Activated CD8-positive, alpha-beta memory T cell treated with anti-CD3 and anti-CD28 coated beads, Interleukin-2, amount 50 U/mL, for 1 hour (primary cell): ENCODE data around the gene TTC16.
"Not testable (repeated sequence)": the region's sequence is repeated elsewhere in the genome, so short reads cannot be mapped to it uniquely, and the experiment has no call there.

ENCODE experiments used
- DNase-seq: peaks from one replicate; pipeline ENCODE4 v3.0.0-alpha.2; 2020; ENCODE audit errors: extremely low read depth

Gene TTC16

DNA sequence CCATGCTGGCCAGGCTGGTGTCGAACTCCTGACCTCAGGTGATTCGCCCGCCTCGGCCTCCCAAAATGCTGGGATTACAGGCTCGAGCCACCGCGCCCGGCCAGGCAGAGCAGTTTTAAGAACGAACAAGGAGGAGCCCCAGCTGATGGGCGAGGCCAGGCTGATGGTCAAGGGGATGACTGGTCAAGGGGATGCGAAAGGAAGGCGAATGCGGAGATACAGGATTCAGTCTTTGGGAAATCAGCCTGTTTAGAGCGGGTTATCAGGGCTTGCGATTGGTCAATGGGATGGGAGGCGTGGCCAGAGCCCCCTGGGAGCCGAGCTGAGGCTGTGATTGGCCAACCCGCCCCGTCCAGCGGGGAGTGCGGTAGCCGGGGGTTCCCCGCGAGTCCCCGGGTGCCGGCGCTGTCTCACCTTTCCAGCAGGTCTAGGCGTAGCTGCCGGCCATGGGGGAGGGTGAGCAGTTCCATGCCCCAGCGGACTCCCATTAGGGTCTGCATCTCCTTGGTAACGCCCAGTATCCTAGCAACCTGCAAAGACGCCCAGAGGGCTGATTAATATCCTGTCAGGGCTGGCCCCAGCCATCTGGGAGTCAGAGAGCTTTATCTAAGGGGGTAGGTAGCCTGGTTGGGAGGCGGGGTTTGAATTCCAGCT is 26.7 kb downstream of the TTC16 start:
- DNase-seq = no peak

DNA sequence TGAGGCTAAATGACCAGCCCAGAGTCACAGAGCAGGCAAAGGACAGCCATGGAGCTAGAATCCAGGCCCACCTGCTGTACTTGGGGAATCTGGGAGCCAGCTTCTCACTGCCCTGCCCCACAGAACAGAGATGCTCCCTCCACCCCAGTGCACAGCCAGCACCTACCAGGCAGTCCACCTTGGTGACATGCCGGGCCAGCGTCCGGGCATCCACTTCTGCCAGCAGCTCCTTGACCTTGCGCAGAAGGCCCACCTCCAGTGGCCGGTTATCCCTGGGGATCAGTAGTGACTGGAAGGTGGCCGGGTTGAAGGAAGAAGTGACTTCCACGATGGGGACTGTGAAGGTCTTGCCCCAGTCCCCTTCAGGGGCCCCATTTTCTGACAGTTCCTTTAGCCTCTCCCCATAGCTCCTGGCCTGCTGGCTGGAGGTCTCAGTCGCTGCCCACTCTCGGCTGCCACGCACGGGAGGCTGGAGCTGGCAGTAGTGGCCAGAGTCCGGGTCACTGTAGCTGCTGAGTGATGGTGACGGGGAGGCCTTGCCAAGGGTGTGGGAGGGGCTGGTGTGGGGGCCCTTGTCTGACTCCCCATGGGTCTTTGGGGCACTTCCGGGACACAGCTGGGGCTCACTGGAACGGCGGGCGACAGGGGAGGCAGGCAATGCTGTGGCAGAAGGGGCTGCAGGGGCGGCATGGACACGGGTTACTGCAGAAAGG is 28.7 kb downstream of the TTC16 start:
- no peak for DNase-seq

DNA sequence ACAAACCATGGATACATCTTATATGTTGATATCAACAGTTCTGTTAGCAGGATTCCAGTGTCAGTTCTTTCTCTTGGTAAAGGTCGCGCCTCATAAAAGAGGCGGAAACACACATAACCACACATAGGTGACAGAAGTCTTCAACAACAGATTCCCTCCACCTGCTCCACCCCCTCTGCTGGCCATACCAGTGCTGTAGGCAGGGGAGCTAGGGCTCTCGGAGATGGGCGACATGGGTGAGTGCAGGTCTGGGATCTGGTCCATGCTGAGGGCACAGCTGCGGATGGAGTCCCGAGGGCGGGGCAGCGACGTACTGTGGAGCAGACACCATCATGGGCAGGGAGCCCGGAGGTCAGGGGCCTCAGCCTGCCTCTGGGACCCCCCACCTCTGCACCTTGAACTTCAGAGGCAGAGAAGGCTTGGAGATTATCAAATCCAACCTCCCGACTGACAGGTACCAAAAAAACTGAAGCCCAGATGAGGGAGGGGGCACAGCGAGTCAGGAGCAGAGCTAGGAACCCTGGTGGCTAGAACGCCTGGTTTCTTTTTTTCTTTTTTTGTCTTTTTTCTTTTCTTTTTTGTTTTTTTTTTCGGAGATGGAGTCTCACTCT is 31.2 kb downstream of the TTC16 start:
- DNase-seq = no peak

DNA sequence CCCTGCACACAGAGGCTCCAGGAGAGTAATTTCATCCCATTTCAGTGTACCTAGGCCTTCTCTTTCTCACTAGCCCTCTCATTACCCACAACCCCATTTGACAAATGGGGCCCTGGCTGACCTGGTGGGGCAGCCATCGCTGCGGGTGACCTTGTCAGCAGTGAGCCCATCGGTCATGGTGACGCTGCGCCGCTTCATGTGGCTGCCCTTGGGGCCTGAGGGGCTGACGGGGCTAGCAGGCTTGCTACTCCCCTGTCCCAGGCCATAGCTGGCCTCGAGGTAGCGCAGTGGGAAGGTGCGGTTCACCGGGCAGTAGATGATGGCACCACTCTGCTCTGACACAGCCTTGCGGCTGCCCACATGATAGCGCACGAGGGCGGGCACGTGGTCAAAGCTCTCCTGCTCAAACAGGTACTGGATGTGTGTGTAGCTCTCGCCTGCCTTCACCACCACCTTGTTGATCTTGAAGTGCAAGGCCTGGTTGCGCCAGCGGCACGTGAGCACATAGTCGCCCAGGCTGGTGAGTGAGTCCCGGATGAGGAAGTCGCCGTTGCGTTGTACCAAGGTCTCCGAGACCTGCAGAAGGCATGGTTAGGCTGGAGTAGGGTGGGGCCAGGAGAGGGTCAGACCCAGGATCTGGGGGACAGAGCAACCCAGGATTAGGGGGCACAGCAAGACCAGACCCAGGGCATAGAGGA is 33.4 kb downstream of the TTC16 start:
- DNase-seq = no peak

DNA sequence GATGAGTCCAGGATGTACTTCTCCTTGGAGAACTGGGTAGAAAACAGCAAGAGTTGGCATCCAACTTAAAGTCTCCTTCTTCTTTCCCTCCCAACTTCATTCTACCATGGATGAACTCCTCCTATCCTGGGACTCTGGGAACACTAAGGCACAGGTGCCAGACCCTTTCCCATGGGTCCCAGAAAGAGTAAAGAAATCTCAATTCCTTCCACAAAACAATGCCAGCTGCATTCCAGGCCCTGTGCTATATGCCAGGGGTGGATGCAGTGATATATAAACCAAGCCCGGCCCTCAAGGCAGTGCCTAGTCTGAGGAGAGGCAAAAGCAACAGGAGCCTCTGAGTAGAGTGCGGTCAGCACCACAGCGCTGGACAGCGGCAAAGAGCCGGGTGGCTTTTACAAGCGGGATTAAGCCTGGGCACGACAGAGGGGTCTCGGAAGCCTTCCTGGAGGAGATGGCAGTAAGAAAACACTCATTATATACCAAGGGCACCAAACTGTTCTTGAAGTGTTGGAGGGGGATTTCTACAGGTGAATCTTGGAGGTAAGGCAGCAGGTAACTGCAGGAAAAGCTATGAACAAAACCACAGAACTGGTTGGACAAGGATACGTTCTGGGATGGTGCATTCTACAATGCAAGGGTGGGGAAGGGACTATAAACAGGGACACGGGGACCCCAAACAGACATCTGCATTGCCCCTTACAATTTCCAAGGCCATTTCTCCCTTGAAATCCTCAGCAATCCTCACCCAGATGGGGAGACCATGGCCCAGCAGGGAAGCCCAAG is 35.6 kb downstream of the TTC16 start:
- DNase-seq = no peak

DNA sequence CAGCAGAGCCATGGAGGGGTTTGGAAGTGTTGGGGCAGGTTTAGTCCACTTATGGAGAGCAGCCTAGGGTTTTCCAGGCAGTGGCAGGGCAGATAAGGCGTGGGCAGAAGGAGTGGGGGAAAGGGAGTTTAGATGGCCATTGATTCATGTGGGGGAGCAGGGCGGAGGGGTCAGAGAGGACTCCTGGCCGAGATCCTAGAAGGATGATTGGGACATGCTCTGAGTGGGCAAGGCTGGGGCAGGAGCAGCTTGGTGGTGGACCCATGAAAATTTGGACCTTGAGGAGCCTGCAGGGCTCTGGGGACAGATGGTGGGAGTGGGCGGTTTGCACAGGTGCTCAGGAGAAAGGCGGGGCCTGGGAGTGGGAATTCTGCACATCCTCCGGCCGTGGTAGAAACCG is 37.3 kb downstream of the TTC16 start:
- no peak for DNase-seq

DNA sequence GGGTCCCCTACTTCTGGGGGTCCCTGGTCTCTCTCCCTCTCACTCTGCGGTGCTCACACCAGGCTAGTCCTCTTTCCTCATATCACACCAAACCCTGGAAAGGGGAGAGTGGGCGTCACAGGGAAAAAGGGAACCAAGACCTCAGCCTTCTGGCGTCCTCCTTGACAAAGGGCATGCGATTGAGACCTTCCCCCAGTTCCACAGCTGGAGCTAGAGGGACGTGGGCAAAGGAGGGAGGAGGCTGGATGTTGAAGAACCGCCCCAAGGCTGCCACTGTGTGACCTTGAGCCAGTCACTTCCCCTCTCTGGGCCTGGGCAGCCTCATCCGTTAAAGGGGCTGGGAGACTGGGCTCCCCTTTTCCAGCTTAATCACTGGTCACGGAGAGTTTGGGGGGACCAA is 37.7 kb downstream of the TTC16 start:
- no peak for DNase-seq

DNA sequence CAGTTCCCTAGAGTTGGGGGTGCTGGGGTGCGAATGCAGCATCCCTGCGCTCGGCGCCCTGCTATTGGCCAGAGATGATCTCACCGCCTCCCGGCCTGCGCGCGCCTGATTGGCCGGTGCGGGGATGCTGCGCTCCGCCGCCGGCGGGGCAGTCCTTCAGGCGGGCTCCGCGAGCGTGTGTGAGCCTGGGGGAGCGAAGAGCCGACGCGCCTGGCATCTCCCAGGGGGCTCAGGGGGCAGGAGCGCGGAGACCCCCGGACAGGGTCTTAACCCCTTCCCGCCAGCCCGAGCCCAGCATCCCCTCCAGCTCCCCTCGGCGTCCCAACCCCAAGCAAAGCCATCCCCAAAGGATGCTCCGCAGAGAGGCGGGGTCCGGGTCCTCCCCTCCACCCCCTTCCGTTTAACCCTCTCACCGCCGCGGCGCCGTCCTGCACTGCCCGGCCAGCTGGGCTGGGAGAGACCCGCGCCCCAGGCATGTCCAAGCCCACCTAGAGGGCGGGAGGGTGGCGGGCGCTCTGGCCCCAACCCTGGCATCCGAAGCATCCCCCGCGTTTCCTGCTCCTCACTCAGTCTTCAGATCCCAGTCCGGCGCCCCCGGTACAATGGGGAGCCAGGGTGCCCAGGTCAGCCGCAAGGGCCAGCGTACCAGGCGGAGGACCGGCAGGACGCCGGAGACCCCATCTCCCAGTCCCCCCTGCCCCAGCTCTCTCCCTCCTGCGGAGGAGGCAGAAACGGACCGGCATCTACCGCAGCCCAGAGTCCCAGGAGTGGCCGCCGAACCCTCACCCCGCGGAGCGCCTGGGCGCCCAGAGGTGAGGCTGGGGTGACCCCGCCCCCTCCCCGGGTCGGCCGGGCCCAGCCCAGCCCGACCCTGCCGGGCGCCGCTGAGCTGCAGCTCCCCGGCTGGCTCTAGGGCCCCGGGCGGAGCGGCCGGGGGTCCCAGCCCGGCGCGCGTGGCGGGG is 38.5 kb downstream of the TTC16 start:
- DNase-seq = no peak

DNA sequence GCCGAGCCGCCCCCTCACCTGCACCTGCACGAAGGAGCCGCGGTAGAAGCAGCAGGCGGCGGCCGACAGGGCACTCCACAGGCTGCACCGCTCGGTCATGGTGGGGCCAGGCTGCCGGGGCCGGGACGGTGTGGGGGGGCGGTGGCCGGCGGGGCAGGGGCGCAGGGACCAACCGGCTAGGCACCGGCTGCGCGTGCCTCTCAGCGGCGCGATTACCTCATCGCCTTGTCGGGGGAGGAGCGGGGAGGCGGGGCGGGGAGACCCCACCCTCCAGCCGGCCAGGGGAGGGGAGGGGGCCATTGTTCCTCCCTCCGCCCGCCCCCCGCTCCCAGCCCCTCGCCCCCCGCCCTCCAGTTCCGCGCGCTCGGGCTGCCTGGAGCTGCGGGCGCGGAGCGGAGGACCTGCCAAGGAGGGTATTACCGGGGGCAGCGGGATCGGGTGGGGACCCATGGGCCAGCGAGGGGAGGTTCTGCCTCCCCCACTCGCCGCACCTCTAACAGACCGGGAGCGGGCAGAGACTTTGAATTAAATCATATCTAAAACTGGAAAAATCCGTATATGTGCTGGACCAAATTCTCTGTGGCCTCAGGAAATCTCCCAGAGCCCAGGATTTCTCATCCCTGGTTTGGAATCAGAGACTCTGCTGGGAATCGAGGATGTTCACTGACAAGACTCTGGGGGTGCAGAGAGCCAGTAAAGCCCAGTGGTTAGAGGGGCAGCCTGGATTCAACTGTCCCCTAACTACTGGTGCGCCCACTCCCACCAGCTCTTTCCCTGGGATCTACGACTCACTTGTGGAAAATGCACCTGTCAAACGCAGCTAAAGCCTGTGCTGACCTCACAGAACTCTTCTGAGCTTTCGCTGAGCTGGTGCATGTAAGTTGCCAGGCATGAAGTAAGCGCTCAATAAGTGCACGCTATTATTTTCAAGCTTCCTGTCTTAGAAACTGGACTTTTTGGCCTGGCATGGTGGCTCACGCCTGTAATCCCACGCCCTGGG is 39.5 kb downstream of the TTC16 start:
- DNase-seq = no peak

DNA sequence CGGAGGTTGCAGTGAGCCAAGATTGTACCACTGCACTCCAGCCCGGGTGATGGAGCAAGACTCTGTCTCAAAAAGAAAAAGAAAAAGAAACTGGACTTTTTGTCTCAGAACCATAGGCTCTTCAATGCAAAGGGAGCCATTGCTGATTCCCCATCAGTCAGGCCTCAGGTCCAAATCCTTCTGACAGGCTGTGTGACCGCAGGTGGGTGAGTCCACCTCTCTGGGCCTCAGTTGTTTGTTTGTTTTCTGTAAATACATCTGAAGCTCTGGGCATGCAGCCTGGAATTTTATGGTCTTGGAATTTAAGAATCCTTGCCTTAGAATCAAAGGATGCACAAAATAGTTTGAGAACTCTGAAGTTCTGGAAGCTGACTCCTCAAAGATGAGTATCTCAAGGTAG is 40.4 kb downstream of the TTC16 start:
- no peak for DNase-seq

DNA sequence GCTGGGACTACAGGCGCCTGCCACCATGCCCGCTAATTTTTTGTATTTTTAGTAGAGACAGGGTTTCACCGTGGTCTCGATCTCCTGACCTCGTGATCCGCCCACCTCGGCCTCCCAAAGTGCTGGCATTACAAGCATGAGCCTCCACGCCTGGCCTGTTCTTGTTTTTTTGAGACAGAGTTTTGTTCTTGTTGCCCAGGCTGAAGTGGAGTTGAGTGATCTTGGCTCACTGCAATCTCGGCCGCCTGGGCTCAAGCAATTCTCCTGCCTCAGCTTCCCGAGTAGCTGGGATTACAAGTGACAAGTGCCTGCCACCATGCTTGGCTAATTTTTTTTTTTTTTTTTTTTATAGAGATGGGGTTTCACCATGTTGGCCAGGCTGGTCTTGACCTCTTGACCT is 40.9 kb downstream of the TTC16 start:
- not testable (repeated sequence) for DNase-seq

DNA sequence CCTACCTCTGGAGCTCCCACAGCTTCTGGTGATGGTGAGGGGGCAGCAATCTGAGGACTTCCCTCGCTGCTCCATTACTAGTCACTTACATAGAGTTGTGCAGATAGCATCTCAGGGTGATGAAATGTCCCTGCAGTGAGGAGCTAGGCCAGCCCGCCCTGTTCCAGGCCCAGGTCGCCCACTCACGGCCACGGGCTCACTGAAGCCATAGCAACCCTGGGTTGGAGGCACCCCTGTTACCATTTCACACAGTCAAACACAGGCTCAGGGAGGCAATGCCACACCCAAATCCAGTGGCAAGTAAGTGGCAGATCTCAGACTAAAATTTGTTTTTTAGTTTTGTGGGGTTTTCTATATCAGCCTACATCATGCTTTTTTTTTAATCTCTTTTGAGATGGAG is 43.0 kb downstream of the TTC16 start:
- DNase-seq = no peak

DNA sequence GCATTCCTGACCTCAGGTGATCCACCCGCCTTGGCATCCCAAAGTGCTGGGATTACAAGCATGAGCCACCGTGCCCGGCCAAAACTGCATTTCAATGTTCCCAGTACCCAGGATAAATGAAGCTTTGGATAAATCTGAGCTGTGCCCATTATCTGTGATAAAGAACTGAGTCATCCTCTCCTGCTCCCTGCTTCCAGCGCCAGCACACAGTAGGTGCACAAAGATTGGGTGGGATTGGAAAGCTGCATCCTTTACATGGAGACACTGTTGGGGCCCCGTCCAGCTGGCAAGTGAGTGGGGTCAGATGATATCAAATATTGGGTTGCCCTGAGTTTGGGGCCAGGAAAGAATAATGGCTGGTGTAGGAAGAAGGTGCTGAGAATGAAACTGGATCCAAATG is 45.2 kb downstream of the TTC16 start:
- DNase-seq = no peak

DNA sequence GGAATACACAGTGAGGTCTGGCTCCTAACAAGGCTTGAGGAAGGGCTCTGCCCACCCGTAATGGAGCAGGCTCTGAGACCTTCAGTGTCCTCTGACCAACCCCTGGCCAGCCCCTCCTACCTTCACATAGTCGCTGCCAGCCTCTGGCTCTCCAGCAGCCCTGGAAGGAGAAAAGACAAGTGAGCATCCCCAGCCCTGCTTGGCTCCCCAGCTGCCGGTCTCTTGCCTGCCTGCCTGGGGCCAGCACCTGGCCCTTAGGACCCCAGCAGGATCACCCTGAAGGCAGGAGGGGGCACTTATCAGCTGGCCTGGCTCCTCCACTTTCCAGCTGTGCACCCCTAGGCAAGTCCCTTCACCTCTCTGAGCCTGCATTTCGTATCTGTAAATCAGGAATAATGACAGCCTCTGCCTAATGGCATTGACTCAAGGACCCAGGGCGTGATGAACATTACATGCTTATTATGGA is 45.6 kb downstream of the TTC16 start:
- DNase-seq = no peak

DNA sequence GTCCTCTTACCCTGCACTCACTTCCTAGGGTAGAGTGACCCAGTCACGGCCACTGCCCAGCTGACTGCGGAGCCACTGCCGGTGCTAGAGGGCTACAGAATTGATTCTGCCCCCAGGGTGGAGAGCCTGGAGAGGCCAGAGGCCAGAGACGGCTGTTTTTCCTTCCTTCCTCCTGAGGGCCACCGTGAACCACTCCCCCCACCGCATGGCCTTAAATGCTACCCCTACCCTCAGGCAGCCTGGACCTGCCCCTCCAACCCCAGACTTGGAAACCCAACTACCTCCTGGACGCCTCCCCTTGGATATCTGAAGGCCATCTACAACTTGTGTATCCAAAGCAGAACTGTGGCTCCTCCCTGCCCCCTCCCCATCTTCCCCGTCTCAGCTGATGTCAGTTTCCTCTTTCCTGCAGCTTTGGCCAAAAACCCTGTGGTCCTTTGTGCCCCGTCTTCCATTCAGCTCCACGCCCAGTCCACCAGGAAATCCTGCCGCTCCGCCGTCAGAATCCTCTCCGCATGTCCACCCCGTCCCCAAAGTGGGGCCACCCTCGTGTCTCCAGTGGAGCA is 46.3 kb downstream of the TTC16 start:
- no peak for DNase-seq

DNA sequence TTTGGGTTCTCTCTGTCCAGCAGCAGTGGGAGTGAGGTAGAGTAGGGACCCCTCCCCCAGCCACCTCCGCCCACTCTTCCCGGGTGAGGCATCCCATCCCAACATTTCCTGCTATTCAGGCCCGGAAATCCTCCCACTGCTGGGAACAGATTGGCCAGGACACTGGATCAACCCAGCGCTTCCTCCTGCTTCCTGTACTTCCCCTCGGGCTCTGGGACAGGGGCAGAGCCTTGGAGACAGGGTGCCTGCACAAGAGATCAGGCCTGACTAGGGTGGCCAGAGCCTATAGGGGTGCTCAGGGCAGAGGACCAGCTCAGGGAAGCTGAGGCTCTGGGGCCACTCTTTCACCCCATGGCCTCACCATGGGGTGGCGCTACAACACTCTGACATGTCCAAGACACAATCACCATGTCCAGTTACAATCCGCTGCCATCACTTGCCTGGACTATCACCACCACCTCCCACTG is 48.1 kb downstream of the TTC16 start:
- no peak for DNase-seq

DNA sequence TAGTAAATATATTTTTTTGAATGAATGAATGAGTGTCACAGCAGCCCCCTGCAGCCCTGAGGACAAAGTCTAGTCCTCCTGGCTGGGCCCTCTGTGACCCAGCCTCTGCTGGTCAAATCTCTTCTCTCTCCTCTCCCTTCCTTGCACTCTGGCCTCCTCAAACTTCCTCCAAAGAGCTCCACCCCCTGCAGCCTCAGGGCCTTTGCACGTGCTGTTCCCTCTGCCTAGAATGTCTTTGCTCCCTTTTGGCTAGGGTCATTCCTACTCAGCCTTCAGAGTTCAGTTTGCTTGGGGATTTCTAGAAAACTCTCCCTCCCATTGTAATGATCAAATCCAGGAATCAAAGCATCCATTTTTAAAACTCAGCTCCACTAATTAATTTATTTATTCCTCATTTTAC is 49.5 kb downstream of the TTC16 start:
- no peak for DNase-seq

DNA sequence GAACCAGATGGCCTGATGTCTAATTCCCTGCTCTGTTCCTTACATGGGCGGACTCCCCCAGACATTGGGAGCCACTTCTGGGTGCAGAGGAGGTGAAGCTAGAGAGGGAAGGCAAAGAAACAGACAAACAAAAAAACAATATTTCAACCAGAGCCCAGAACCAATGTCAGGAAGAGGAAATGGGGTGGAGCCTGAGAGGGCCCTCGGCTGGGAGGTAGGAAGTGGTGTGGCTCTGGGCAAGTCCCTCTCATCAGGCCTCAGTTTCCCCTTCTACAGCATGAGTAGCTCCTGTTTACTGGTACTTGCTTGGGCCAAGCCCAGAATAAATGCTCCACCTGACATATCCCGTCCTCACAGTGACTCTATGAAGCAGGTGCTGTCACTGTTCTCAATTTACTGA is 51.5 kb downstream of the TTC16 start:
- no peak for DNase-seq

DNA sequence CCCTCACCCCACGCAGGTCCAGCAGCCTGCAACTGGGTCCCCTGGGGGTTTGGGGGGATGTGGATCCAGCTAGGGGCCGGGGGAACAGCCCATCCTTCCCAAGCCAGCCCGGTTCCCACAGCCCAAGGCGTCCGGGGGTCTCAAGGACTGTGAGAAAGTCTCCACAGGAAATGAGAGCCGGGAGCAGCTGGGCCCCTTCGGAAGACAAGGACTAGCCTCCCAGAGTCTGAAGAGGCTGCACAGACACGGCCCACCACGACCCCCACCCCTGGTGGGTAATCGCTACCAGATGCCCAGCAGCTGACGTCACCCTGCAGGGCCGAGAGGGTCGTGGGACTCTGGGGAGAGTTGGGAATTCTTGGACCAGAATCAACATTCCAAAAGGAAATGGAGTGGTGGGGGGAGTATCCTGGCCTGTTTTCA is 52.0 kb downstream of the TTC16 start:
- DNase-seq = no peak
